Glomerular visceral epithelial cell (primary cell): ENCODE data around the gene TENT4B.

Source experiments
- DNase-seq: peaks from one replicate; pipeline ENCODE4 v3.0.0-alpha.2; 2016; ENCODE audit errors: extremely low spot score

Gene TENT4B

GRCh38 chr16:50195276-50195675 is 42.2 kb downstream of the TENT4B start:
- DNase-seq, result peak; percentile 22

GRCh38 chr16:50195756-50196155 is 42.6 kb downstream of the TENT4B start:
- no peak for DNase-seq

GRCh38 chr16:50197582-50197981 is 44.5 kb downstream of the TENT4B start:
- DNase-seq, result no peak

- no peak for DNase-seq
Measured at GRCh38 chr16:50198802-50199403, 45.8 kb downstream of the TENT4B start.

GRCh38 chr16:50201787-50202186 is 48.7 kb downstream of the TENT4B start:
- DNase-seq, result no peak

- peak; percentile 81 for DNase-seq
Measured at GRCh38 chr16:50202926-50203624, 50.0 kb downstream of the TENT4B start.

GRCh38 chr16:50203681-50204080 is 50.6 kb downstream of the TENT4B start:
- DNase-seq, result no peak

- DNase-seq, result peak; percentile 20
Measured at GRCh38 chr16:50204453-50205108, 51.5 kb downstream of the TENT4B start.

- DNase-seq, result peak; percentile 17
Measured at GRCh38 chr16:50207652-50208051, 54.5 kb downstream of the TENT4B start.

GRCh38 chr16:50208460-50208931 is 55.4 kb downstream of the TENT4B start:
- DNase-seq, result peak; percentile 39

- DNase-seq, result no peak
Measured at GRCh38 chr16:50209546-50210265, 56.6 kb downstream of the TENT4B start.

GRCh38 chr16:50210266-50211038 is 57.3 kb downstream of the TENT4B start:
- peak; percentile 75 for DNase-seq

GRCh38 chr16:50213939-50214519 is 60.9 kb downstream of the TENT4B start:
- DNase-seq, result peak; percentile 60

- DNase-seq, result no peak
Measured at GRCh38 chr16:50215680-50216079, 62.6 kb downstream of the TENT4B start.

GRCh38 chr16:50216231-50216630 is 63.1 kb downstream of the TENT4B start:
- DNase-seq, result no peak

GRCh38 chr16:50219402-50219975 is 66.4 kb downstream of the TENT4B start:
- no peak for DNase-seq

GRCh38 chr16:50224286-50224685 is 71.2 kb downstream of the TENT4B start:
- DNase-seq, result no peak

GRCh38 chr16:50227120-50227519 is 74.0 kb downstream of the TENT4B start:
- DNase-seq, result no peak

GRCh38 chr16:50227665-50228064 is 74.6 kb downstream of the TENT4B start:
- DNase-seq, result no peak

GRCh38 chr16:50228364-50228868 is 75.3 kb downstream of the TENT4B start:
- DNase-seq, result no peak
